Activated CD8-positive, alpha-beta T cell treated with anti-CD3 and anti-CD28 coated beads for 36 hours (primary cell): ENCODE results near the gene TP53BP1. TPM values are rescaled to one million over a fixed set of nuclear protein-coding genes. Genes with fewer than 3 reads are reported as not detected.

Experiments
- ATAC-seq: fragments of 200-7000 bp; cut with Tn5 transposase; one replicate; pipeline ENCODE4 v1.10.0; 2021; ENCODE audit warnings: mild to moderate bottlenecking, moderate library complexity
- CTCF ChIA-PET: fragments of 350-600 bp; sonication (Branson Sonifier 250); formaldehyde crosslinking; loops from one replicate; lab custom pipeline; 2021; ENCODE audit warnings: antibody characterized with exemption; lab: Charles Lee
- POLR2A ChIA-PET: fragments of 350-600 bp; sonication (Branson Sonifier 250); formaldehyde crosslinking; loops from one replicate; lab custom pipeline; 2021; ENCODE audit warnings: antibody characterized with exemption; lab: Charles Lee
- DNase-seq: peaks from one replicate; pipeline ENCODE4 v3.0.0-alpha.2; 2020
- H3K27ac Mint-ChIP-seq: one replicate; pipeline ENCODE4 v1.8.0; 2021; ENCODE audit warnings: mild to moderate bottlenecking, mixed read lengths
- H3K27me3 Mint-ChIP-seq: one replicate; pipeline ENCODE4 v1.8.0; 2021; ENCODE audit warnings: mixed read lengths
- H3K36me3 Mint-ChIP-seq: one replicate; pipeline ENCODE4 v1.8.0; 2021; ENCODE audit warnings: low read depth, mixed read lengths
- H3K4me1 Mint-ChIP-seq: one replicate; pipeline ENCODE4 v1.8.0; 2021; ENCODE audit warnings: low read depth, mixed read lengths
- H3K4me3 Mint-ChIP-seq: one replicate; pipeline ENCODE4 v1.8.0; 2021; ENCODE audit warnings: mild to moderate bottlenecking, moderate library complexity, mixed read lengths
- H3K9me3 Mint-ChIP-seq: one replicate; pipeline ENCODE4 v1.8.0; 2021; ENCODE audit warnings: mixed read lengths
- CTCF ChIP-seq: fragments of 200-600 bp; IDR thresholded peaks from one replicate; pipeline ENCODE4 v1.8.0; 2022; ENCODE audit warnings: antibody characterized with exemption, mild to moderate bottlenecking
- intact Hi-C: fragments of 100-400 bp; cut with micrococcal nuclease; formaldehyde crosslinking; loops from one replicate; pipeline ENCODE4 v1.10.0; 2022
- total RNA-seq, 2 experiments: library from RNA; stranded (reverse); gene quantifications; one replicate each; pipeline ENCODE4 v1.2.3, GENCODE V29; 2021

Gene TP53BP1
- total RNA-seq, 2 experiments from 2014 or later: 20.6 to 23.0 TPM

GRCh38 chr15:43516185-43516584 lies 23.2 kb upstream of the TP53BP1 start:
- Mint-ChIP-seq H3K36me3 (no peaks in the 10 kb centered on the region), H3K4me3 (no peak overlapping the region), H3K4me1 (peaks cover 39% of the 10 kb centered on the region), H3K9me3 (no peaks in the 10 kb centered on the region), H3K27ac (no peak overlapping the region), H3K27me3 (peaks cover 20% of the 10 kb centered on the region)
- no peak for TF ChIP-seq CTCF
- no peak for ATAC-seq
- no peak for DNase-seq
- CTCF ChIA-PET: interaction anchor here (1.4 to 6.5 kb wide), 6 partner anchors 10 to 99 kb away, joined by 3 to 66 read pairs (median 8); no protein-coding TSS in a partner anchor
- intact Hi-C loops: no loop called here
- POLR2A ChIA-PET: interaction anchor here (1.1 to 1.3 kb wide), 3 partner anchors 10 to 13 kb away, joined by 3 read pairs; no protein-coding TSS in a partner anchor

GRCh38 chr15:43515741-43516140 lies 22.8 kb upstream of the TP53BP1 start:
- no peak for TF ChIP-seq CTCF
- Mint-ChIP-seq H3K9me3 (no peaks in the 10 kb centered on the region), H3K27ac (no peak overlapping the region), H3K36me3 (no peaks in the 10 kb centered on the region), H3K4me3 (no peak overlapping the region), H3K4me1 (peaks cover 41% of the 10 kb centered on the region), H3K27me3 (peaks cover 20% of the 10 kb centered on the region)
- no peak for ATAC-seq
- intact Hi-C loops: no loop called here
- CTCF ChIA-PET: interaction anchor here (1.1 to 6.5 kb wide), 7 partner anchors 10 to 99 kb away, joined by 3 to 66 read pairs (median 5); no protein-coding TSS in a partner anchor
- DNase-seq: no peak
- POLR2A ChIA-PET: interaction anchor here (0.9 to 1.1 kb wide), 2 partner anchors 9 to 10 kb away, joined by 3 read pairs; no protein-coding TSS in a partner anchor

GRCh38 chr15:43514241-43515057 lies 21.5 kb upstream of the TP53BP1 start:
- intact Hi-C loops: no loop called here
- ATAC-seq (no peak), DNase-seq (peak; percentile 35)
- no peak overlapping the region for H3K27ac Mint-ChIP-seq
- H3K4me1 Mint-ChIP-seq: peaks cover 49% of the 10 kb centered on the region
- H3K9me3 Mint-ChIP-seq: no peaks in the 10 kb centered on the region
- peak; percentile 65 for TF ChIP-seq CTCF
- POLR2A ChIA-PET: interaction anchor here (1.3 kb wide), 1 partner anchor 9 kb away, joined by 3 read pairs; no protein-coding TSS in a partner anchor
- CTCF ChIA-PET: interaction anchor here (0.7 to 6.5 kb wide), 19 partner anchors 8 to 140 kb away, joined by 3 to 66 read pairs (median 4); partner anchors contain the start of gene TP53BP1
- peaks cover 16% of the 10 kb centered on the region for H3K27me3 Mint-ChIP-seq
- H3K36me3 Mint-ChIP-seq: no peaks in the 10 kb centered on the region
- no peak overlapping the region for H3K4me3 Mint-ChIP-seq

- intact Hi-C loops: no loop called here
- Mint-ChIP-seq H3K27me3 (peaks cover 15% of the 10 kb centered on the region), H3K9me3 (no peaks in the 10 kb centered on the region), H3K4me1 (peaks cover 47% of the 10 kb centered on the region), H3K27ac (no peak overlapping the region), H3K4me3 (no peak overlapping the region), H3K36me3 (no peaks in the 10 kb centered on the region)
- ChIA-PET CTCF (interaction anchor here (0.7 to 6.5 kb wide), 10 partner anchors 10 to 73 kb away, joined by 3 to 66 read pairs (median 8); partner anchors contain the start of gene TP53BP1), POLR2A (no interaction called here)
- TF ChIP-seq CTCF: no peak
- DNase-seq: no peak
- no peak for ATAC-seq
Observed at GRCh38 chr15:43513550-43513949, 20.6 kb upstream of the TP53BP1 start.
